Osteocyte (in vitro differentiated cells): ENCODE results near the gene EIF4G3. TPM values are rescaled to one million over a fixed set of nuclear protein-coding genes. Genes with fewer than 3 reads are reported as not detected.

ENCODE experiments used
- DNase-seq: peaks from one replicate; pipeline ENCODE4 v3.0.0; 2021; ENCODE audit warnings: mixed read lengths; ENCODE audit not compliant: unreplicated experiment; ENCODE audit errors: extremely low spot score
- H3K27ac Mint-ChIP-seq: one replicate; pipeline ENCODE4 v1.8.0; 2021; ENCODE audit warnings: mild to moderate bottlenecking, mixed read lengths; ENCODE audit not compliant: unreplicated experiment
- H3K27me3 Mint-ChIP-seq: one replicate; pipeline ENCODE4 v1.8.0; 2021; ENCODE audit warnings: mixed read lengths; ENCODE audit not compliant: unreplicated experiment
- H3K36me3 Mint-ChIP-seq: one replicate; pipeline ENCODE4 v1.8.0; 2021; ENCODE audit warnings: mixed read lengths; ENCODE audit not compliant: unreplicated experiment
- H3K4me1 Mint-ChIP-seq: one replicate; pipeline ENCODE4 v1.8.0; 2021; ENCODE audit warnings: mixed read lengths; ENCODE audit not compliant: unreplicated experiment
- H3K4me3 Mint-ChIP-seq: one replicate; pipeline ENCODE4 v1.8.0; 2021; ENCODE audit warnings: mild to moderate bottlenecking, moderate library complexity, mixed read lengths; ENCODE audit not compliant: unreplicated experiment
- H3K9me3 Mint-ChIP-seq: one replicate; pipeline ENCODE4 v1.8.0; 2021; ENCODE audit warnings: mixed read lengths; ENCODE audit not compliant: unreplicated experiment
- CTCF ChIP-seq: fragments of 200-600 bp; sonication (generic); IDR thresholded peaks from 2 replicates; pipeline ENCODE4 v1.5.0; 2021; ENCODE audit warnings: antibody characterized with exemption, mild to moderate bottlenecking, moderate library complexity
- total RNA-seq: library from RNA; stranded (reverse); gene quantifications from 2 replicates; pipeline ENCODE4 v1.2.1, GENCODE V29; 2021

EIF4G3 gene
- total RNA-seq, 1 donor from 2014 or later: 81.9 TPM

- Mint-ChIP-seq H3K36me3 (peaks cover 23% of the 10 kb centered on the region), H3K9me3 (no peaks in the 10 kb centered on the region), H3K27ac (no peak overlapping the region), H3K4me3 (no peak overlapping the region), H3K27me3 (no peaks in the 10 kb centered on the region), H3K4me1 (peaks cover 30% of the 10 kb centered on the region)
- TF ChIP-seq CTCF: no peak
- DNase-seq: no peak
These were observed 244.2 kb downstream of the EIF4G3 start for GRCh38 chr1:20932437-20932977.

- H3K27ac Mint-ChIP-seq: no peak overlapping the region
- H3K36me3 Mint-ChIP-seq: peaks cover 23% of the 10 kb centered on the region
- TF ChIP-seq CTCF: no peak
- H3K4me3 Mint-ChIP-seq: no peak overlapping the region
- no peaks in the 10 kb centered on the region for H3K27me3 Mint-ChIP-seq
- H3K9me3 Mint-ChIP-seq: no peaks in the 10 kb centered on the region
- no peak for DNase-seq
- peaks cover 27% of the 10 kb centered on the region for H3K4me1 Mint-ChIP-seq
These were observed 244.7 kb downstream of the EIF4G3 start for GRCh38 chr1:20931930-20932436.

GRCh38 chr1:20930427-20930826 is 246.3 kb downstream of the EIF4G3 start:
- no peak for DNase-seq
- Mint-ChIP-seq H3K9me3 (no peaks in the 10 kb centered on the region), H3K36me3 (peaks cover 26% of the 10 kb centered on the region), H3K4me3 (no peak overlapping the region), H3K4me1 (peaks cover 12% of the 10 kb centered on the region), H3K27ac (no peak overlapping the region), H3K27me3 (no peaks in the 10 kb centered on the region)
- TF ChIP-seq CTCF: no peak

GRCh38 chr1:20928146-20928545 is 248.6 kb downstream of the EIF4G3 start:
- DNase-seq: no peak
- H3K27me3 Mint-ChIP-seq: no peaks in the 10 kb centered on the region
- no peak overlapping the region for H3K27ac Mint-ChIP-seq
- H3K9me3 Mint-ChIP-seq: no peaks in the 10 kb centered on the region
- H3K4me1 Mint-ChIP-seq: peaks cover 3% of the 10 kb centered on the region
- H3K4me3 Mint-ChIP-seq: no peak overlapping the region
- no peak for TF ChIP-seq CTCF
- peaks cover 24% of the 10 kb centered on the region for H3K36me3 Mint-ChIP-seq

GRCh38 chr1:20921285-20921684 is 255.4 kb downstream of the EIF4G3 start:
- Mint-ChIP-seq H3K4me1 (peaks cover 3% of the 10 kb centered on the region), H3K27ac (no peak overlapping the region), H3K27me3 (no peaks in the 10 kb centered on the region), H3K9me3 (no peaks in the 10 kb centered on the region), H3K36me3 (peaks cover 7% of the 10 kb centered on the region), H3K4me3 (no peak overlapping the region)
- no peak for DNase-seq
- no peak for TF ChIP-seq CTCF
